Thoracic aorta (tissue), 2 donors: ENCODE data around the gene MAP1LC3A. TPM values are rescaled to one million over a fixed set of nuclear protein-coding genes. Genes with fewer than 3 reads are reported as not detected.
A peak's percentile ranks its signal among the peaks of the same experiment; 100 is the strongest.

Source experiments
- ATAC-seq: fragments of 150-250 bp; one replicate; pipeline ENCODE4 v1.8.0; 2017; ENCODE audit warnings: low read depth; ENCODE audit not compliant: insufficient number of reproducible peaks, low FRiP score
- DNase-seq: peaks from one replicate; pipeline ENCODE4 v3.0.0-alpha.2; 2020; ENCODE audit warnings: low spot score
- H3K27ac ChIP-seq, 2 donors: fragments of 200-600 bp; sonication (generic); 1 replicate in 1 of 2; 2 replicates in 1 of 2; pipeline ENCODE4 v1.5.1; 2016; ENCODE audit warnings: mild to moderate bottlenecking in 2 of 2, moderate library complexity in 2 of 2
- H3K27me3 ChIP-seq: fragments of 200-600 bp; sonication (generic); replicated peaks from 2 replicates; pipeline ENCODE4 v1.6.0; 2016; ENCODE audit warnings: mild to moderate bottlenecking; ENCODE audit not compliant: insufficient read depth
- H3K36me3 ChIP-seq: fragments of 200-600 bp; sonication (generic); one replicate; pipeline ENCODE4 v1.5.1; 2016
- H3K4me1 ChIP-seq, 2 donors: fragments of 200-600 bp; sonication (generic); 1 replicate in 1 of 2; 2 replicates in 1 of 2; pipeline versions ENCODE4 v1.5.1 to v1.6.0; 2016; ENCODE audit warnings: low read depth in 2 of 2, mild to moderate bottlenecking in 1 of 2; ENCODE audit not compliant: control insufficient read depth in 1 of 2
- H3K4me3 ChIP-seq: fragments of 200-600 bp; sonication (generic); 2 replicates; pipeline ENCODE4 v1.5.1; 2016; ENCODE audit warnings: mild to moderate bottlenecking
- H3K9me3 ChIP-seq: fragments of 200-600 bp; sonication (generic); 2 replicates; pipeline ENCODE4 v1.5.1; 2016
- CTCF ChIP-seq: fragments of 200-600 bp; sonication (generic); IDR thresholded peaks from one replicate; pipeline ENCODE4 v1.5.1; 2019; ENCODE audit warnings: antibody characterized with exemption
- total RNA-seq, 2 donors: library from RNA; depleted of rRNA; stranded (reverse); fragments of >200 nt; gene quantifications; one replicate each; pipeline versions ENCODE4 v1.1.0 to v1.2.3, GENCODE V29; 2016

Gene MAP1LC3A
- total RNA-seq, 2 donors from 2014 or later = 39.2 to 79.6 TPM

GRCh38 chr20:34541264-34541901 is 17.1 kb upstream of the MAP1LC3A start:
- Histone ChIP-seq H3K9me3 (no peaks in the 10 kb centered on the region), H3K27ac (no peak overlapping the region), H3K27me3 (no peaks in the 10 kb centered on the region), H3K4me1 (no peaks in the 10 kb centered on the region), H3K36me3 (peaks cover 33% of the 10 kb centered on the region), H3K4me3 (no peak overlapping the region)
- DNase-seq = no peak
- ATAC-seq = no peak
- TF ChIP-seq CTCF = no peak

GRCh38 chr20:34541917-34542316 is 16.6 kb upstream of the MAP1LC3A start:
- peaks cover 29% of the 10 kb centered on the region for H3K36me3 ChIP-seq
- H3K4me3 ChIP-seq = no peak overlapping the region
- ATAC-seq (no peak), DNase-seq (no peak)
- no peaks in the 10 kb centered on the region for H3K27me3 ChIP-seq
- H3K4me1 ChIP-seq = no peaks in the 10 kb centered on the region
- H3K9me3 ChIP-seq = no peaks in the 10 kb centered on the region
- no peak overlapping the region for H3K27ac ChIP-seq
- no peak for TF ChIP-seq CTCF

GRCh38 chr20:34542439-34542838 is 16.1 kb upstream of the MAP1LC3A start:
- H3K27ac ChIP-seq = no peak overlapping the region
- H3K4me3 ChIP-seq = no peak overlapping the region
- no peaks in the 10 kb centered on the region for H3K4me1 ChIP-seq
- H3K9me3 ChIP-seq = no peaks in the 10 kb centered on the region
- no peak for TF ChIP-seq CTCF
- ATAC-seq (no peak), DNase-seq (no peak)
- H3K27me3 ChIP-seq = no peaks in the 10 kb centered on the region
- H3K36me3 ChIP-seq = peaks cover 24% of the 10 kb centered on the region

GRCh38 chr20:34543463-34544056 is 15.0 kb upstream of the MAP1LC3A start:
- DNase-seq (no peak), ATAC-seq (no peak)
- H3K4me3 ChIP-seq = no peak overlapping the region
- H3K4me1 ChIP-seq = no peaks in the 10 kb centered on the region
- no peaks in the 10 kb centered on the region for H3K9me3 ChIP-seq
- H3K27ac ChIP-seq = no peak overlapping the region
- no peaks in the 10 kb centered on the region for H3K27me3 ChIP-seq
- no peak for TF ChIP-seq CTCF
- peaks cover 20% of the 10 kb centered on the region for H3K36me3 ChIP-seq

GRCh38 chr20:34544109-34544796 is 14.3 kb upstream of the MAP1LC3A start:
- Histone ChIP-seq H3K9me3 (no peaks in the 10 kb centered on the region), H3K36me3 (peaks cover 20% of the 10 kb centered on the region), H3K4me1 (no peaks in the 10 kb centered on the region), H3K4me3 (peak overlapping the region; percentile 16), H3K27me3 (no peaks in the 10 kb centered on the region), H3K27ac (no peak overlapping the region)
- TF ChIP-seq CTCF = no peak
- DNase-seq = no peak
- no peak for ATAC-seq
